WTC11 (cell line): ENCODE data around the gene LSM7. TPM values are rescaled to one million over a fixed set of nuclear protein-coding genes. Genes with fewer than 3 reads are reported as not detected.

Source experiments
- ATAC-seq: fragments of 200-7000 bp; cut with Tn5 transposase; 2 replicates; pipeline ENCODE4 v1.10.0; 2021; ENCODE audit warnings: mild to moderate bottlenecking, moderate library complexity
- CTCF ChIA-PET: fragments of 300-600 bp; sonication (Branson Sonifier 250); formaldehyde crosslinking; loops from one replicate; lab custom pipeline; 2021; ENCODE audit warnings: antibody characterized with exemption; lab: Charles Lee
- POLR2A ChIA-PET: fragments of 350-600 bp; sonication (Branson Sonifier 250); formaldehyde crosslinking; loops from one replicate; lab custom pipeline; 2021; ENCODE audit warnings: antibody characterized with exemption; lab: Charles Lee
- DNase-seq: peaks from one replicate; pipeline ENCODE4 v3.0.0; 2021; ENCODE audit warnings: low spot score
- H3K27ac Mint-ChIP-seq: 2 replicates; pipeline ENCODE4 v1.8.0; 2021; ENCODE audit warnings: mixed read lengths
- H3K27me3 Mint-ChIP-seq: 2 replicates; pipeline ENCODE4 v1.8.0; 2021; ENCODE audit warnings: low read depth, mild to moderate bottlenecking, moderate library complexity, mixed read lengths
- H3K36me3 Mint-ChIP-seq: 2 replicates; pipeline ENCODE4 v1.8.0; 2021; ENCODE audit warnings: mixed read lengths
- H3K4me1 Mint-ChIP-seq: 2 replicates; pipeline ENCODE4 v1.8.0; 2022; ENCODE audit warnings: mixed read lengths
- H3K4me3 Mint-ChIP-seq: 2 replicates; pipeline ENCODE4 v1.8.0; 2021; ENCODE audit warnings: mild to moderate bottlenecking, moderate library complexity, mixed read lengths
- H3K9me3 Mint-ChIP-seq: 2 replicates; pipeline ENCODE4 v1.8.0; 2021; ENCODE audit warnings: mixed read lengths
- CREB1 ChIP-seq: sonication (generic); formaldehyde crosslinking; IDR thresholded peaks from 2 replicates; pipeline ENCODE4 v1.8.0; 2023; ENCODE audit warnings: mild to moderate bottlenecking, missing genetic modification reagents
- ETV6 ChIP-seq: sonication (generic); formaldehyde crosslinking; IDR thresholded peaks from 2 replicates; pipeline ENCODE4 v1.8.1; 2022; ENCODE audit warnings: mild to moderate bottlenecking, missing genetic modification reagents
- GTF2I ChIP-seq: fragments of 250-450 bp; sonication (Bioruptor Pico); conservative IDR thresholded peaks from 2 replicates; pipeline ENCODE4 v1.4.0; 2021; ENCODE audit warnings: mild to moderate bottlenecking
- IRF1 ChIP-seq: sonication (generic); formaldehyde crosslinking; IDR thresholded peaks from 2 replicates; pipeline ENCODE4 v1.8.0; 2023; ENCODE audit warnings: missing genetic modification reagents
- JAZF1 ChIP-seq: fragments of 250-450 bp; sonication (Bioruptor Pico); IDR thresholded peaks from 2 replicates; pipeline ENCODE4 v1.9.0; 2021; ENCODE audit warnings: moderate library complexity, mild to moderate bottlenecking, inconsistent platforms
- JUN ChIP-seq: sonication (generic); formaldehyde crosslinking; IDR thresholded peaks from 2 replicates; pipeline ENCODE4 v1.8.0; 2023; ENCODE audit warnings: mild to moderate bottlenecking, missing genetic modification reagents
- MYBL2 ChIP-seq: sonication (generic); formaldehyde crosslinking; IDR thresholded peaks from 2 replicates; pipeline ENCODE4 v1.8.1; 2023; ENCODE audit warnings: mild to moderate bottlenecking, moderate library complexity, missing genetic modification reagents
- PRDM15 ChIP-seq: sonication (generic); formaldehyde crosslinking; IDR thresholded peaks from 2 replicates; pipeline ENCODE4 v1.8.0; 2022; ENCODE audit warnings: missing genetic modification reagents
- SOX15 ChIP-seq: fragments of 250-450 bp; sonication (Bioruptor Pico); IDR thresholded peaks from 2 replicates; pipeline ENCODE4 v1.9.0; 2021; ENCODE audit warnings: mild to moderate bottlenecking
- SP1 ChIP-seq: sonication (generic); formaldehyde crosslinking; conservative IDR thresholded peaks from 2 replicates; pipeline ENCODE4 v1.8.1; 2022; ENCODE audit warnings: missing genetic modification reagents
- ZNF121 ChIP-seq: sonication (generic); formaldehyde crosslinking; IDR thresholded peaks from 2 replicates; pipeline ENCODE4 v1.8.0; 2023; ENCODE audit warnings: missing genetic modification reagents
- ZNF423 ChIP-seq: fragments of 250-450 bp; sonication (Bioruptor Pico); IDR thresholded peaks from 2 replicates; pipeline ENCODE4 v2.1.2; 2022; ENCODE audit warnings: mild to moderate bottlenecking, moderate library complexity
- ZNF425 ChIP-seq: fragments of 250-450 bp; sonication (Bioruptor Pico); conservative IDR thresholded peaks from 2 replicates; pipeline ENCODE4 v1.9.0; 2021; ENCODE audit warnings: mild to moderate bottlenecking
- ZSCAN18 ChIP-seq: fragments of 250-450 bp; sonication (Bioruptor Pico); IDR thresholded peaks from 2 replicates; pipeline ENCODE4 v2.1.2; 2022; ENCODE audit warnings: mild to moderate bottlenecking, moderate library complexity
- total RNA-seq: library from RNA; stranded (reverse); gene quantifications from 3 replicates; pipeline ENCODE4 v1.2.3, GENCODE V29; 2021

The LSM7 gene
- total RNA-seq, 1 experiment from 2014 or later: 245 TPM

- no peak overlapping the region for H3K27ac Mint-ChIP-seq
- H3K4me3 Mint-ChIP-seq: no peak overlapping the region
- no peak for DNase-seq
- no peaks in the 10 kb centered on the region for H3K36me3 Mint-ChIP-seq
- H3K4me1 Mint-ChIP-seq: peaks cover 11% of the 10 kb centered on the region
- CTCF ChIA-PET: interaction anchor here (0.6 to 2.7 kb wide), 5 partner anchors 25 to 87 kb away, joined by 3 to 10 read pairs (median 4); no protein-coding TSS in a partner anchor
- ATAC-seq: no peak
- TF ChIP-seq ZSCAN18 (CRISPR knock-in tag) (no peak), ZNF425 (CRISPR knock-in tag) (no peak)
- H3K27me3 Mint-ChIP-seq: peaks cover 55% of the 10 kb centered on the region
- H3K9me3 Mint-ChIP-seq: no peaks in the 10 kb centered on the region
- POLR2A ChIA-PET: no interaction called here
Measured at GRCh38 chr19:2286402-2287140, 41.8 kb downstream of the LSM7 start.

- CTCF ChIA-PET: interaction anchor here (0.6 to 2.4 kb wide), 4 partner anchors 32 to 1890 kb away, joined by 3 to 13 read pairs (median 3); no protein-coding TSS in a partner anchor
- H3K4me3 Mint-ChIP-seq: no peak overlapping the region
- peaks cover 32% of the 10 kb centered on the region for H3K27me3 Mint-ChIP-seq
- H3K4me1 Mint-ChIP-seq: peaks cover 8% of the 10 kb centered on the region
- POLR2A ChIA-PET: no interaction called here
- peak; percentile 83; the same call in 1 of the 2 replicates for TF ChIP-seq GTF2I (CRISPR knock-in tag)
- peak; percentile 97 for TF ChIP-seq ZNF121 (CRISPR knock-in tag)
- TF ChIP-seq JAZF1 (CRISPR knock-in tag): no peak
- TF ChIP-seq SP1: no peak
- no peak for TF ChIP-seq IRF1 (CRISPR knock-in tag)
- TF ChIP-seq SOX15 (CRISPR knock-in tag): no peak
- no peaks in the 10 kb centered on the region for H3K9me3 Mint-ChIP-seq
- DNase-seq: no peak
- H3K27ac Mint-ChIP-seq: no peak overlapping the region
- no peak for ATAC-seq
- no peaks in the 10 kb centered on the region for H3K36me3 Mint-ChIP-seq
Measured at GRCh38 chr19:2283835-2284507, 44.4 kb downstream of the LSM7 start.

GRCh38 chr19:2282862-2283237 is 45.5 kb downstream of the LSM7 start:
- CTCF ChIA-PET: interaction anchor here (0.6 to 2.4 kb wide), 3 partner anchors 33 to 61 kb away, joined by 3 to 13 read pairs (median 3); partner anchors contain the start of gene PLEKHJ1
- peaks cover 21% of the 10 kb centered on the region for H3K27me3 Mint-ChIP-seq
- no peaks in the 10 kb centered on the region for H3K9me3 Mint-ChIP-seq
- no peak for ATAC-seq
- TF ChIP-seq CREB1: no peak
- no peak for TF ChIP-seq MYBL2 (CRISPR knock-in tag)
- no peak for TF ChIP-seq ZNF423 (CRISPR knock-in tag)
- TF ChIP-seq PRDM15 (CRISPR knock-in tag): no peak
- TF ChIP-seq ZNF121 (CRISPR knock-in tag): peak; percentile 87
- TF ChIP-seq JUN (CRISPR knock-in tag): no peak
- TF ChIP-seq ETV6 (CRISPR knock-in tag): no peak
- no peak for TF ChIP-seq ZSCAN18 (CRISPR knock-in tag)
- no peaks in the 10 kb centered on the region for H3K36me3 Mint-ChIP-seq
- peak overlapping the region; percentile 62 for H3K4me3 Mint-ChIP-seq
- POLR2A ChIA-PET: no interaction called here
- peaks cover 5% of the 10 kb centered on the region; the same call in 1 of the 2 replicates for H3K4me1 Mint-ChIP-seq
- no peak overlapping the region for H3K27ac Mint-ChIP-seq
- DNase-seq: no peak
